GM10248 (cell line): Measurements from ENCODE around the gene AKAP12.

ENCODE experiments used
- CTCF ChIA-PET: fragments of 300-600 bp; sonication (Branson Sonifier 250); formaldehyde crosslinking; extraction: SDS; loops from one replicate; lab custom pipeline; 2021; ENCODE audit warnings: antibody characterized with exemption; lab: Yijun Ruan, JAX
- POLR2A ChIA-PET: fragments of 350-650 bp; sonication (Branson Sonifier 250); formaldehyde crosslinking; extraction: SDS; loops from one replicate; lab custom pipeline; 2020; ENCODE audit warnings: antibody characterized with exemption; lab: Yijun Ruan, JAX
- DNase-seq: peaks from one replicate; pipeline ENCODE4 v3.0.0; 2012; ENCODE audit errors: extremely low spot score
- TF ChIP-seq, protein P1 (sequence below): IDR thresholded peaks from 2 replicates; pipeline ENCODE4 v1.5.1; 2012; ENCODE audit warnings: mild to moderate bottlenecking, low read depth; ENCODE audit errors: extremely low read depth, missing control alignments, control extremely low read depth

AKAP12 gene

DNA sequence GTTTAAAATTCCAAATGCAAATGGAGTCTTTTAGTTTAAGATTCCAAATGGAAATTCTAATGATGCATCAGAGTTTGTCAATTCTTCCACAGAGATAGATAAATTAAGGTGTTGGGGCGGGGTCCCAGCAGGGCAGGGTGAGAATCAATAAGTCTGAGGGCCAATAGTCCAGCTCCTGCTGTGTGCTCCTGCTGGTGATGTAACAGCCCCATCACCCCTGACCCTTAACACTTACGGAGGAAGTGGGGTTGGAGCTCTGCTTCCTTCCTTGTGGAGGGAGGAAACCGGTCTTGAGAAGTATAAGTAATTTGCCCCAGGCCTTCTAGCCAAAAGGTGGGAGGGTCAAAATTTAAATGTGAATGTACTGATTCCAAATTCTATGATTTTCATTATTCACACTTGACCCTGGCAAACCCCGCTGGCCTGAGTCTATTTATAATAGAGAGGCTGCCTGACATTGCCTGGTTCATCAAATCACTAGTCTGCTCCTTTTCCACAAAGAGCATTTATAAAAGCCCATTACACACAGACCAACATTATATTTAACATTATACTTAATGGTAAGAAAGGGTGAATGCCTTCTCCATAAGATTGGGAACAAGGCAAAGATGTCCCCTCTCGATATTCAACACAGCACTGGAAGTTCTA lies 134.4 kb downstream of the AKAP12 start:
- DNase-seq: no peak
- ChIA-PET POLR2A (no interaction called here), CTCF (interaction anchor here (1.3 kb wide), 1 partner anchor 39 kb away, joined by 3 read pairs; no protein-coding TSS in a partner anchor)
- TF ChIP-seq, protein P1, sequence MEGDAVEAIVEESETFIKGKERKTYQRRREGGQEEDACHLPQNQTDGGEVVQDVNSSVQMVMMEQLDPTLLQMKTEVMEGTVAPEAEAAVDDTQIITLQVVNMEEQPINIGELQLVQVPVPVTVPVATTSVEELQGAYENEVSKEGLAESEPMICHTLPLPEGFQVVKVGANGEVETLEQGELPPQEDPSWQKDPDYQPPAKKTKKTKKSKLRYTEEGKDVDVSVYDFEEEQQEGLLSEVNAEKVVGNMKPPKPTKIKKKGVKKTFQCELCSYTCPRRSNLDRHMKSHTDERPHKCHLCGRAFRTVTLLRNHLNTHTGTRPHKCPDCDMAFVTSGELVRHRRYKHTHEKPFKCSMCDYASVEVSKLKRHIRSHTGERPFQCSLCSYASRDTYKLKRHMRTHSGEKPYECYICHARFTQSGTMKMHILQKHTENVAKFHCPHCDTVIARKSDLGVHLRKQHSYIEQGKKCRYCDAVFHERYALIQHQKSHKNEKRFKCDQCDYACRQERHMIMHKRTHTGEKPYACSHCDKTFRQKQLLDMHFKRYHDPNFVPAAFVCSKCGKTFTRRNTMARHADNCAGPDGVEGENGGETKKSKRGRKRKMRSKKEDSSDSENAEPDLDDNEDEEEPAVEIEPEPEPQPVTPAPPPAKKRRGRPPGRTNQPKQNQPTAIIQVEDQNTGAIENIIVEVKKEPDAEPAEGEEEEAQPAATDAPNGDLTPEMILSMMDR: no peak

DNA sequence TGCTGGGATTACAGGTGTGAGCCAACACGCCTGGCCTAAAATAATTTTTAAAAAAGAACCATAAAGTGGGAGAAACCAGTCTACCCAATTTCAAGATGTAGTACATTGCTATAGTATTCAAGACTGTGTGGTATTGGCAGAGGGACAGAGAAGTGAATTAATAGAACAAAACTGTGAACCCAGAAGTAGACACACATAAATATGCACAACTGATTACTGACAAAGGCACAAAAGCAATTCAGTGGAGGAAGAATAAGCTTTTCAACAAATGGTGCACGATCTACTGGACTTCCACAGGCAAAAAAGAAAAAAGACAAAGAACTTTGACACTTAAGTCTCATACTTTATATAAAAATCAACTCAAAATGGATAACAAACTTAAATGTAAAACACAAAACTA lies 136.1 kb downstream of the AKAP12 start:
- POLR2A ChIA-PET: no interaction called here
- CTCF ChIA-PET: interaction anchor here (1.7 to 1.8 kb wide), 2 partner anchors 9 to 12 kb away, joined by 4 to 6 read pairs; no protein-coding TSS in a partner anchor

DNA sequence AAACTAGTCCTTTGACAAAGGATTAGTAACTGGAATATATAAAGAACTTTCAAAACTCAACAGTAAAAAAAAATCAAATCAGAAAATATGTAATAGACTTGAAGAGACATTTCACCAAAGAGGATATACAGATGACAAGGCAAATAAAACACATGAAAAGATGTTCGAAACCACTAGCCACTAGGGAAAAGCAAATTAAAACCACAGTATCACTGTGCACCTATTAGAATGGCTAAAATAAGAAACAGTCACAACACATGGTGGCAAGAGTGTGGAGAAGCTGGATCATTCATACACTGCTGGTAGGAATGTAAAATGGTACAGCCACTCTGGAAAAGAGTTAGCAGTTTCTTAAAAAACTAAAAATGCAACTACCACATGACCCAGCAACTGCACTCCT lies 136.7 kb downstream of the AKAP12 start:
- TF ChIP-seq, protein P1: no peak
- DNase-seq: no peak
- ChIA-PET POLR2A (no interaction called here), CTCF (interaction anchor here (1.7 to 2.3 kb wide), 3 partner anchors 10 to 52 kb away, joined by 4 to 8 read pairs (median 6); no protein-coding TSS in a partner anchor)

More for the DNA sequence above, 136.1 kb downstream of the AKAP12 start:
- TF ChIP-seq, protein P1: no peak
- no peak for DNase-seq

DNA sequence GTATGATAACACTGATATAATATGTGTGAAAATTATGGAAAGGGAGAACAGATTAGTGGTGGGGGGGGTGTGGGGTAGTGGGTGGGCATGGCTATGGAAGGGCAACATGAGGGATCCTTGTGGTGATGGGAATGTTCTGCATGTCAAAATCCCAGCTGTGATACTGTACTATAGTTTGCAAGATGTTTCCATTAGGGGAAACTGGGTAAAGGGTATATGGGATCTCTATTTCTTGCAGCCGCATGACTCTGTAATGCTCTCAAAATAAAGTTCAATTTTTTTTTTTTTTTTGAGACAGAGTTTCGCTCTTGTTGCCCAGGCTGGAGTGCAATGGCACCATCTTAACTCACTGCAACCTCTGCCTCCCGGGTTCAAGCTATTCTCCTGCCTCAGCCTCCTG lies 137.3 kb downstream of the AKAP12 start:
- TF ChIP-seq, protein P1: no peak
- no peak for DNase-seq
- ChIA-PET POLR2A (no interaction called here), CTCF (interaction anchor here (1.7 to 2.3 kb wide), 3 partner anchors 10 to 53 kb away, joined by 4 to 8 read pairs (median 6); no protein-coding TSS in a partner anchor)

DNA sequence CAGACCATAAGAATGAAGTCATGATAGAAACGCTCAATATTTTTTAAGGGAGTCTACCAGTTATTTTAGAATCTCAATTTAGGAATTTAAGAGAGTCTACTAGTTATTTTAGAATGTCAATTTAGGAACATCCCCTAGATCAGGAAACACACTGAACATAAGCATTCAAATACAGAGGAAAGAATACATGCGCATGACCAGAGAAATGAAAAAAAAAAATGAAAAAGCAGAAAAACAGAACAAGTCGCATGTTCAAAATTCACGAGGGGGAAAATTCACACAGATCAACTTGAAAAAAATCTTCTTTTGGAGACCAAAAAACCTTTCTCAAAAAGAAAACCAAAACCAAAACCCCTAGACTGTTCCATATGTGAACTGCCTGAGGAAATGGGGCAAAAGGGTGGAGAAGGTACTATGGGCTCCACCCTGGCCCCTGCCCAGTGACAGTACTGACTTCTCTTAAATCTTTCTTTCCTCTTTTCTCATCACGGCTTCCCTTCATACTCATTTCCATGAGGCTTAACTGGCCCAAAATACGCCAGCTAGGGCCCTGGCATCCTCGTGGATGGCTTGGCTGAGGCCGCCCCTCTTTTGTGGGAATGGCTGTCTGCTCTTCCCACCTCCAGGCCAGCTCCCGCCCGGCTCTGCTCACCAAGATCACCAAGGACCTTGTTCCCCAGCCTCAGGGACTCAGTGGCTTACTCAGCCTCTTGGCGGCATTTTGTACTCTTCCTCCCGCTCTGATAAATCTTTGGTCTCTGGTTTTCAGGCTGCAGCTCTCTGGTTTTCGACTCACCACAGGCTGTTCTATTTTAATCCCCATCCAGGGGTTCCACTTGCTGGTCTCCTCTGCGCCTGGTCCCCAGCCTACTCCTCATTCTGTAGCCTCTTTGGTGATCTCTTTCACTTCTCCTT lies 140.4 kb downstream of the AKAP12 start:
- CTCF ChIA-PET: interaction anchor here (0.8 kb wide), 1 partner anchor 10 kb away, joined by 3 read pairs; no protein-coding TSS in a partner anchor
- TF ChIP-seq, protein P1: no peak
- POLR2A ChIA-PET: interaction anchor here (0.9 kb wide), 1 partner anchor 10 kb away, joined by 3 read pairs; no protein-coding TSS in a partner anchor
- DNase-seq: peak; percentile 46

DNA sequence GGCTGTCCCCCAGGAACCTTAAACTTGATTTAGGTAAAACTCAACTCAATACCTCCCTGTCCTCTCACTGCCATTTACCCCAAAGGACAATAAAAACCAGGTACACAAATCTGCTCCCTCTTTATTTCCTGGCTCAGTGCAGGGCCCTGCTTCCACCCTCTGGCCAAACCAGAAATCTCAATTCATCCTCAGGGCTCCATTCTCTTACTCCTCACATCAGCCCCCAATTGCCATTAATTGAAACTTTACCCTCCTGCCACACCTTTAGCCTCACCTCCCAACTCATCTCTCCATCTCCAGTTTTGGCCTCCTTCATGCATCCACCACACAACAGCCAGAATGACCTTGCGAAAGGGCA lies 141.1 kb downstream of the AKAP12 start:
- TF ChIP-seq, protein P1: no peak
- ChIA-PET POLR2A (interaction anchor here (0.9 kb wide), 1 partner anchor 10 kb away, joined by 3 read pairs; no protein-coding TSS in a partner anchor), CTCF (no interaction called here)
- no peak for DNase-seq
